Endothelial cell of umbilical vein (primary cell): Measurements from ENCODE around the gene CHRM1. TPM values are rescaled to one million over a fixed set of nuclear protein-coding genes. Genes with fewer than 3 reads are reported as not detected.
A peak's percentile ranks its signal among the peaks of the same experiment; 100 is the strongest.

Experiments
- BruUV-seq: library from RNA; stranded (reverse); fragments of 400-500 nt; replicated peaks from 2 replicates; lab custom pipeline; 2021; lab: Mats Ljungman, UMichigan
- CTCF ChIA-PET: fragments of 300-600, 350-600 bp; sonication (Branson Sonifier 250); formaldehyde crosslinking; loops from one replicate; lab custom pipeline; 2021; ENCODE audit warnings: antibody characterized with exemption, inconsistent platforms; lab: Charles Lee
- POLR2A ChIA-PET: fragments of 300-600, 350-600 bp; sonication (Branson Sonifier 250); formaldehyde crosslinking; loops from one replicate; lab custom pipeline; 2021; ENCODE audit warnings: antibody characterized with exemption, inconsistent platforms; lab: Charles Lee
- DNase-seq: peaks from one replicate; pipeline ENCODE4 v3.0.0-alpha.2; 2011; ENCODE audit warnings: low read depth, low spot score
- FAIRE-seq: peaks from 2 replicates; lab custom pipeline; 2011; peaks lifted over from hg19 to GRCh38; lab: Jason Lieb, UNC
- H2AFZ ChIP-seq: 2 replicates; pipeline ENCODE4 v1.6.0; 2012; ENCODE audit warnings: low read depth, low read length, control low read depth, inconsistent platforms
- H3K27ac ChIP-seq: 2 replicates; pipeline ENCODE4 v1.5.1; 2011; ENCODE audit warnings: low read depth, mild to moderate bottlenecking, control low read depth, low read length, moderate library complexity; ENCODE audit not compliant: insufficient read depth
- H3K27me3 ChIP-seq, 2 experiments: 2 replicates each; pipeline versions ENCODE4 v1.6.0 to v1.6.1; 2011; ENCODE audit warnings: low read length in 2 of 2, mixed read lengths in 1 of 2; ENCODE audit not compliant: control insufficient read depth in 2 of 2, insufficient read depth in 2 of 2
- H3K36me3 ChIP-seq, 2 experiments: 2 replicates in 1 of 2; 3 replicates in 1 of 2; pipeline ENCODE4 v1.5.1; 2011; ENCODE audit warnings: low read length in 2 of 2, mild to moderate bottlenecking in 1 of 2, moderate library complexity in 1 of 2; ENCODE audit not compliant: control insufficient read depth in 2 of 2, insufficient read depth in 2 of 2; ENCODE audit errors: extremely low read depth in 1 of 2
- H3K4me1 ChIP-seq: 3 replicates; pipeline ENCODE4 v1.5.1; 2011; ENCODE audit warnings: mild to moderate bottlenecking, low read length; ENCODE audit not compliant: control insufficient read depth, insufficient read depth; ENCODE audit errors: extremely low read depth
- H3K4me2 ChIP-seq: 2 replicates; pipeline ENCODE4 v1.6.1; 2011; ENCODE audit warnings: low read length, control low read depth, mixed read lengths; ENCODE audit not compliant: insufficient read depth
- H3K4me3 ChIP-seq, 3 experiments: fragments of 200-600 bp in 1 of 3; sonication (generic), shearing (Covaris generic) in 1 of 3; replicated peaks in 1 of 3; 2 replicates each; pipeline ENCODE4 v1.5.1; 2011 to 2016; ENCODE audit warnings: control low read depth in 3 of 3, low read length in 3 of 3, mild to moderate bottlenecking in 2 of 3, inconsistent platforms in 1 of 3, low read depth in 1 of 3, moderate library complexity in 1 of 3; ENCODE audit not compliant: insufficient read depth in 1 of 3
- H3K79me2 ChIP-seq: 2 replicates; pipeline ENCODE4 v1.6.0; 2012; ENCODE audit warnings: low read length, inconsistent platforms; ENCODE audit not compliant: control insufficient read depth, insufficient read depth
- H3K9ac ChIP-seq: replicated peaks from 2 replicates; pipeline ENCODE3; 2011; ENCODE audit warnings: low read length, control low read depth; ENCODE audit not compliant: insufficient read depth; ENCODE audit errors: extremely low read depth
- H3K9me1 ChIP-seq: replicated peaks from 3 replicates; pipeline ENCODE4 v1.6.0; 2011; ENCODE audit warnings: mild to moderate bottlenecking, low read length; ENCODE audit not compliant: control insufficient read depth, insufficient read depth; ENCODE audit errors: extremely low read depth
- H3K9me3 ChIP-seq: replicated peaks from 2 replicates; pipeline ENCODE4 v1.5.1; 2012; ENCODE audit warnings: low read length, inconsistent platforms; ENCODE audit not compliant: control insufficient read depth, insufficient read depth
- H4K20me1 ChIP-seq: replicated peaks from 2 replicates; pipeline ENCODE3; 2011; ENCODE audit warnings: mild to moderate bottlenecking, low read length; ENCODE audit not compliant: control insufficient read depth, insufficient read depth; ENCODE audit errors: extremely low read depth
- EZH2 ChIP-seq: IDR thresholded peaks from 2 replicates; pipeline ENCODE4 v1.6.1; 2012; ENCODE audit warnings: borderline replicate concordance, low read depth, mild to moderate bottlenecking, moderate library complexity, low read length, inconsistent platforms; ENCODE audit not compliant: severe bottlenecking
- FOS ChIP-seq: IDR thresholded peaks from 2 replicates; pipeline ENCODE4 v1.6.1; 2011; ENCODE audit warnings: mild to moderate bottlenecking, low read length, moderate library complexity, borderline replicate concordance; ENCODE audit not compliant: insufficient read depth
- dilution Hi-C: fragments of 300-500 bp; cut with MboI; formaldehyde crosslinking; loops from one replicate; pipeline ENCODE4 v1.15.0; 2019; ENCODE audit warnings: low sequenced_read_pairs; ENCODE audit not compliant: extremely low pct_ligation_motif_present
- intact Hi-C: fragments of 100-400 bp; cut with micrococcal nuclease; formaldehyde crosslinking; loops from one replicate; pipeline ENCODE4 v1.10.0; 2022
- polyA plus RNA-seq, 4 experiments: library from polyadenylated mRNA; depleted of rRNA in 3 of 4; stranded (reverse) in 3 of 4; unstranded in 1 of 4; fragments of >200 nt; gene quantifications; 2 replicates each; pipeline versions ENCODE4 v1.2.1 to v1.2.3, GENCODE V29; 2011 to 2012; ENCODE audit warnings: missing spikeins in 1 of 4
- total RNA-seq: library from RNA; stranded (reverse); gene quantifications from 2 replicates; pipeline ENCODE4 v1.2.3, GENCODE V29; 2021

The CHRM1 gene
- total and polyA plus RNA-seq, 2 donors (not counting 3 experiments of a cell fraction or from before 2014, with no cell fraction given), result not detected

DNA sequence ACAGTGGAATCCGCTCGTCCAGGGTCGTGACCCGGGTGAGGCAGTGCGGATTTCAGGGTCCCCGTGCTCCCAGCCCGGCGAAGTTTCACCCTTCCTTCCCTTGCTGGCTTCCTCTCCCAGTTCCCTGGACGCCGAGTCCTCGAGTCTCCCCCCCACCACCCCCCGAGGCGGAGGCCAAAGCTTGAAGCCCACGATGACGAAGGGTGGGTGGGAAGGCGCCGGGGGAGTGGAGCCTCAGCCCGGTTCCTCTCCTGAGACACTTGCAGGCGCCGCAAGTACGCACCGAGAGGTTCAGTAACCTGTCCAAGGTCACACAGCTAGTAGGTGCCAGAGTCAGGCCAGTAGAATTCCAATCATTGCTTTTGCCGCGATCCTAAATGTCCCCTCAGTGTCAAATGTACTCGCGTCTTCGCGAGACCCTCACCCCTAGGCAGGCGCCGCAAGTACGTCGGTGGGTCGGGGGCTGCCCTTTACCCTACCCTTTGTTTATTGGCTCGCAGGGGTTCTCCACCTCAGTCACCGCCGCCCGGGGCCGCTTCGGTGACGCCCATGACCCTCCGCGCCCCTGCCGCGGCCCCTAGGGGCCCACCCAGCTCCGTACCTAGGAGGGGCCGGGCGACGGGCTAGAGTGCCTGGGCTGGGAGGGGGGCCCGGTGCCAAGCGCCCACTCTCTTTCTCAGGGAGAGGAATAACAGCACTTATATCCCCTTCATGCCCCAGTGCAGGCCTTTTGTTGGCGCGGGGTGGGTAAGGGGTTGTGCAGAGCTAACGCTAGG is 5.7 kb upstream of the CHRM1 start:
- Histone ChIP-seq H3K9me3 (no peaks in the 10 kb centered on the region), H3K4me3 (no peak overlapping the region), H2AFZ (no peak overlapping the region), H3K79me2 (no peaks in the 10 kb centered on the region), H3K9ac (no peak overlapping the region), H4K20me1 (no peaks in the 10 kb centered on the region), H3K4me1 (peaks cover 6% of the 10 kb centered on the region), H3K27ac (no peak overlapping the region), H3K4me2 (no peak overlapping the region), H3K36me3 (no peaks in the 10 kb centered on the region), H3K27me3 (peaks cover 32 to 47% of the 10 kb centered on the region in 2 experiments), H3K9me1 (no peaks in the 10 kb centered on the region)
- no peak for DNase-seq
- ChIA-PET POLR2A (no interaction called here), CTCF (interaction anchor here (0.8 to 1.3 kb wide), 3 partner anchors 18 to 97 kb away, joined by 3 read pairs; no protein-coding TSS in a partner anchor)
- dilution Hi-C loops, result no loop called here
- BruUV-seq, result no TSS peak
- intact Hi-C loops, result no loop called here
- no peak for FAIRE-seq
- TF ChIP-seq EZH2, result peak; percentile 14
- TF ChIP-seq FOS, result no peak

DNA sequence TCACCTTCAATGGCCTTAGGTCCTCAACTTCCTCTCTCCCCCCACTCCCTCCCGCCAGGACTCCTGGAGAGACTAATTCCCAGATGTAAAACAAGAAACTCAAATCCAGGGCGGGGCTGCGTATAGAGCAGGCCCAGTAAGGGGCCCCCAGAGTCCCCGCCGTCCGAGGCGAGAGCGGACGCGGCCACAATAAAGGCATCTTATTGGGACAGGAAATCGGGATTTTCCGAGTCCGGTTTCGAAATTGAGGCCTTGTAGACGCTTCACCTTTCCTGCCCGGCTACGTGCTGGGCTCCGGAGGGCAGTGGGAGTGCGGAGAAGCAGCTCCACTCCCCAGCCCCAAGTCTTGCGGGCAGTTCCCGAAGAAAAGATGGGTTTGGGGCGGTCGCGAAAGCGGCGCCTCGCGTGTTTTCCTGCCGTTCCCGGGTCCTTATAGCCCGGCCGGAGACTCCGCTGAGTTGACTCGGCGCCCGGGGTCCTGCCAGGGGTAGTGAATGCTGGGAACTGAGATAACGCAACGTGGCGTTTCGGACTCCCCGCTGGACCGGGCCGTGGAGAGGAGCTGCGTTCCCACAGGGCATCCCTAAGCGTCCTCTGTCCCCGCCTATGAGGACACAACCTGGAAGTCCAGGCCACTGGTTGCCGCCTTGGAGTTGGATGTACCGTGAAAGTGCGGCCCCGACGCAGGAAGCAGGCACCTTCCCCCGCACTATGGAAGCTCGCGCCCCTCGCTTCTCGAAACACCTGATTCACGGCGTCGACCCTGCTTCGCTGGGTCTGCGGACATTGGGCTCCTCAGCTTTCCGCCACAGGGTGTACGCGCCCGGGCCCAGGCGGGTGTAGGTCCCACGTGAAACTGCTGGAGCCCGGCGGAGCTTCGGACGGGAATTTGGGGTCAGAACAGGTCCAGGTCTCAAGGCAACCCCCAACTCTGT is 4.8 kb upstream of the CHRM1 start:
- H4K20me1 ChIP-seq, result no peaks in the 10 kb centered on the region
- no peaks in the 10 kb centered on the region for H3K9me3 ChIP-seq
- H3K27ac ChIP-seq, result no peak overlapping the region
- FAIRE-seq (no peak), DNase-seq (no peak)
- H3K27me3 ChIP-seq, result peaks cover 37 to 52% of the 10 kb centered on the region in 2 experiments
- peak overlapping the region; percentile 3 for H2AFZ ChIP-seq
- H3K4me3 ChIP-seq, result peak overlapping the region in 2 of 3 experiments; percentile 17 to 22
- H3K79me2 ChIP-seq, result no peaks in the 10 kb centered on the region
- dilution Hi-C loops (no loop called here), intact Hi-C loops (no loop called here)
- TF ChIP-seq FOS (no peak), EZH2 (peak; percentile 96)
- no TSS peak for BruUV-seq
- H3K9me1 ChIP-seq, result no peaks in the 10 kb centered on the region
- peaks cover 6% of the 10 kb centered on the region for H3K4me1 ChIP-seq
- peak overlapping the region; percentile 72 for H3K4me2 ChIP-seq
- H3K9ac ChIP-seq, result no peak overlapping the region
- ChIA-PET POLR2A (no interaction called here), CTCF (interaction anchor here (0.8 to 1.4 kb wide), 3 partner anchors 17 to 98 kb away, joined by 3 to 8 read pairs (median 3); no protein-coding TSS in a partner anchor)
- no peaks in the 10 kb centered on the region for H3K36me3 ChIP-seq
